IMR-90 (cell line): ENCODE data around the gene ABCA6.

Experiments used
- CEBPB ChIP-seq: IDR thresholded peaks from 2 replicates; pipeline ENCODE4 v1.6.1; 2012; ENCODE audit warnings: low read depth, low read length, improper control_type of control experiment
- CHD1 ChIP-seq: IDR thresholded peaks from 2 replicates; pipeline ENCODE4 v1.6.1; 2012; ENCODE audit warnings: low read depth, low read length, improper control_type of control experiment
- MAFK ChIP-seq: IDR thresholded peaks from 2 replicates; pipeline ENCODE4 v1.6.1; 2012; ENCODE audit warnings: low read depth, low read length, improper control_type of control experiment
- MAZ ChIP-seq: IDR thresholded peaks from 2 replicates; pipeline ENCODE4 v1.6.1; 2012; ENCODE audit warnings: low read depth, mild to moderate bottlenecking, low read length, improper control_type of control experiment, moderate library complexity, borderline replicate concordance
- POLR2A ChIP-seq: IDR thresholded peaks from 2 replicates; pipeline ENCODE4 v1.6.1; 2012; ENCODE audit warnings: mild to moderate bottlenecking, low read depth, low read length
- RAD21 ChIP-seq: IDR thresholded peaks from 2 replicates; pipeline ENCODE4 v1.6.1; 2012; ENCODE audit warnings: low read length, improper control_type of control experiment
- RFX5 ChIP-seq: IDR thresholded peaks from 2 replicates; pipeline ENCODE4 v1.8.0; 2012; ENCODE audit warnings: low read depth, mild to moderate bottlenecking, low read length, moderate library complexity
- SMC3 ChIP-seq: fragments of 150-350 bp; IDR thresholded peaks from 2 replicates; pipeline ENCODE4 v1.6.1; 2016; ENCODE audit warnings: low read depth, mild to moderate bottlenecking, antibody characterized with exemption, low read length, moderate library complexity
- TF ChIP-seq, protein P1 (sequence below): conservative IDR thresholded peaks from 2 replicates; pipeline ENCODE4 v1.5.1; 2012; ENCODE audit warnings: mild to moderate bottlenecking, low read depth, low read length, improper control_type of control experiment
- TF ChIP-seq, protein P2 (sequence below): fragments of 150-350 bp; IDR thresholded peaks from 2 replicates; pipeline ENCODE4 v1.6.1; 2017; ENCODE audit warnings: mild to moderate bottlenecking, antibody characterized with exemption, low read length, low read depth

DNA sequence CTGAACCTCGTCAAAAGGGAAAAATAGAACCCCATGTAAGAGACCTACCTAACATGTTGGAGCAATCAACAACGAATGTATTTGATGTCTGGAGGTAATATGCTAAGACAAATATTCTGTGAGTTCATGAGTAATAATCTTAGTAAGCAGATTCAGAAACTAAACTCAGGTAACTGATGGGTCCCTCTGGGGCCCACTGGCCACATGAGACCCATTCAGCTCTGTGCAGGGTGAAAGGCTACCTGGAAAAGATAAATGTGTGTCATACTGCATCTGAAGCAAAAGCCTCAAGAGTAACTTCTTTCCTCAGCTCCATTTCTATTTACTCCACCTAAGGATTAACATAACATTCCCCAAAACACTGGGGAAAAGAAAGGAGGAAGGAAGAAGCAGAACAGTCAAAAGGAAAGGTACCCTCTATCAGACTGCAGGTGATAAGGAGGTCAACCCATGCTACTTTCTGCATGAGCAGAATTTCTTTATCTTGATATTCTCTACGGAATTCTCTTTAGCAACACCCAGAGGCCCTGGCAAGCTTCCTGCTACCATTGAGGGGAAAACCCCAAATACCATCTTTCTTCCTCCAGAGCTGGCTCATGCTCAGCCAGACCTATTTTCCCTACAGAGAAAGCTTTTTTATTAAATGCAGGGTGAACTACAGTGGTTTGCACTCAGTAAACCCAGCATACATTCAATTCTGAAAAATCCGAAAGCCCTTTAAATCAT is 37.7 kb upstream of the ABCA6 start:
- TF ChIP-seq, protein P1, sequence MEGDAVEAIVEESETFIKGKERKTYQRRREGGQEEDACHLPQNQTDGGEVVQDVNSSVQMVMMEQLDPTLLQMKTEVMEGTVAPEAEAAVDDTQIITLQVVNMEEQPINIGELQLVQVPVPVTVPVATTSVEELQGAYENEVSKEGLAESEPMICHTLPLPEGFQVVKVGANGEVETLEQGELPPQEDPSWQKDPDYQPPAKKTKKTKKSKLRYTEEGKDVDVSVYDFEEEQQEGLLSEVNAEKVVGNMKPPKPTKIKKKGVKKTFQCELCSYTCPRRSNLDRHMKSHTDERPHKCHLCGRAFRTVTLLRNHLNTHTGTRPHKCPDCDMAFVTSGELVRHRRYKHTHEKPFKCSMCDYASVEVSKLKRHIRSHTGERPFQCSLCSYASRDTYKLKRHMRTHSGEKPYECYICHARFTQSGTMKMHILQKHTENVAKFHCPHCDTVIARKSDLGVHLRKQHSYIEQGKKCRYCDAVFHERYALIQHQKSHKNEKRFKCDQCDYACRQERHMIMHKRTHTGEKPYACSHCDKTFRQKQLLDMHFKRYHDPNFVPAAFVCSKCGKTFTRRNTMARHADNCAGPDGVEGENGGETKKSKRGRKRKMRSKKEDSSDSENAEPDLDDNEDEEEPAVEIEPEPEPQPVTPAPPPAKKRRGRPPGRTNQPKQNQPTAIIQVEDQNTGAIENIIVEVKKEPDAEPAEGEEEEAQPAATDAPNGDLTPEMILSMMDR: no peak
- no peak for TF ChIP-seq MAZ
- TF ChIP-seq POLR2A: no peak
- no peak for TF ChIP-seq CEBPB
- no peak for TF ChIP-seq RFX5
- TF ChIP-seq, protein P2, sequence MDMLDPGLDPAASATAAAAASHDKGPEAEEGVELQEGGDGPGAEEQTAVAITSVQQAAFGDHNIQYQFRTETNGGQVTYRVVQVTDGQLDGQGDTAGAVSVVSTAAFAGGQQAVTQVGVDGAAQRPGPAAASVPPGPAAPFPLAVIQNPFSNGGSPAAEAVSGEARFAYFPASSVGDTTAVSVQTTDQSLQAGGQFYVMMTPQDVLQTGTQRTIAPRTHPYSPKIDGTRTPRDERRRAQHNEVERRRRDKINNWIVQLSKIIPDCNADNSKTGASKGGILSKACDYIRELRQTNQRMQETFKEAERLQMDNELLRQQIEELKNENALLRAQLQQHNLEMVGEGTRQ: no peak
- no peak for TF ChIP-seq SMC3
- no peak for TF ChIP-seq CHD1
- TF ChIP-seq MAFK: no peak
- TF ChIP-seq RAD21: no peak
